ENCODE measurements around the gene OTC. TPM values are rescaled to one million over a fixed set of nuclear protein-coding genes. Genes with fewer than 3 reads are reported as not detected.

OTC gene
- total RNA-seq, 3 donors from 2014 or later: 0.29 to 1.4 (median 0.33) TPM

DNA sequence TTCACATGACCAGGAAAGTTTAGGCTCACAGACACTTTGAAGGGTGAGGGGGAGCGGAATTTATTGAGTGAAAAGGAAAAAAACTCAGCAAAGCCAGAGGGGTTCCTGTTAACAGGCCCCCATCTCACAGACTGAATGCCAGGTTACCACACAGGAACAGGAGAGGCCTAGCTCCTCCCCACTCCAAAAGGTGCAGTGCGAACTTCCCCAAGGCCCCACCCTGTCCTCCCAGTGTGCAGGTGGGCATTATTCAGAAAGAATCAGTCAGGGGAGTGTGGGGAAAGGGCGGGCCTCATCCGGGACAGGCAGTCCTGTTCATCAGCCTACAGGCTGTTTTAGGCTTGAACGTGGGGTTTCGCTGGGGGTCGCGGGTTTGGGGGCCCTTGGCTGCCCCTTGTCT, 4.0 kb downstream of the OTC start:
- Histone ChIP-seq H3K27me3 (peaks cover 0 to 45% of the 10 kb centered on the region in 2 donors), H3K27ac (no peak overlapping the region), H3K4me1 (no peaks in the 10 kb centered on the region), H3K4me3 (no peak overlapping the region), H3K36me3 (no peaks in the 10 kb centered on the region), H3K9me3 (no peaks in the 10 kb centered on the region)
- DNase-seq (ENCODE audit: low spot score in 2 of 2): no peak
- TF ChIP-seq, protein P1, sequence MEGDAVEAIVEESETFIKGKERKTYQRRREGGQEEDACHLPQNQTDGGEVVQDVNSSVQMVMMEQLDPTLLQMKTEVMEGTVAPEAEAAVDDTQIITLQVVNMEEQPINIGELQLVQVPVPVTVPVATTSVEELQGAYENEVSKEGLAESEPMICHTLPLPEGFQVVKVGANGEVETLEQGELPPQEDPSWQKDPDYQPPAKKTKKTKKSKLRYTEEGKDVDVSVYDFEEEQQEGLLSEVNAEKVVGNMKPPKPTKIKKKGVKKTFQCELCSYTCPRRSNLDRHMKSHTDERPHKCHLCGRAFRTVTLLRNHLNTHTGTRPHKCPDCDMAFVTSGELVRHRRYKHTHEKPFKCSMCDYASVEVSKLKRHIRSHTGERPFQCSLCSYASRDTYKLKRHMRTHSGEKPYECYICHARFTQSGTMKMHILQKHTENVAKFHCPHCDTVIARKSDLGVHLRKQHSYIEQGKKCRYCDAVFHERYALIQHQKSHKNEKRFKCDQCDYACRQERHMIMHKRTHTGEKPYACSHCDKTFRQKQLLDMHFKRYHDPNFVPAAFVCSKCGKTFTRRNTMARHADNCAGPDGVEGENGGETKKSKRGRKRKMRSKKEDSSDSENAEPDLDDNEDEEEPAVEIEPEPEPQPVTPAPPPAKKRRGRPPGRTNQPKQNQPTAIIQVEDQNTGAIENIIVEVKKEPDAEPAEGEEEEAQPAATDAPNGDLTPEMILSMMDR (IDR thresholded peaks at IDR 0.05): no peak
- TF ChIP-seq POLR2AphosphoS5 (IDR thresholded peaks at IDR 0.05): no peak
- no peak for TF ChIP-seq POLR2A (IDR thresholded peaks at IDR 0.05)
- intact Hi-C loops (cut with DNase I; ENCODE audit: low total_unique reads): no loop called here

DNA sequence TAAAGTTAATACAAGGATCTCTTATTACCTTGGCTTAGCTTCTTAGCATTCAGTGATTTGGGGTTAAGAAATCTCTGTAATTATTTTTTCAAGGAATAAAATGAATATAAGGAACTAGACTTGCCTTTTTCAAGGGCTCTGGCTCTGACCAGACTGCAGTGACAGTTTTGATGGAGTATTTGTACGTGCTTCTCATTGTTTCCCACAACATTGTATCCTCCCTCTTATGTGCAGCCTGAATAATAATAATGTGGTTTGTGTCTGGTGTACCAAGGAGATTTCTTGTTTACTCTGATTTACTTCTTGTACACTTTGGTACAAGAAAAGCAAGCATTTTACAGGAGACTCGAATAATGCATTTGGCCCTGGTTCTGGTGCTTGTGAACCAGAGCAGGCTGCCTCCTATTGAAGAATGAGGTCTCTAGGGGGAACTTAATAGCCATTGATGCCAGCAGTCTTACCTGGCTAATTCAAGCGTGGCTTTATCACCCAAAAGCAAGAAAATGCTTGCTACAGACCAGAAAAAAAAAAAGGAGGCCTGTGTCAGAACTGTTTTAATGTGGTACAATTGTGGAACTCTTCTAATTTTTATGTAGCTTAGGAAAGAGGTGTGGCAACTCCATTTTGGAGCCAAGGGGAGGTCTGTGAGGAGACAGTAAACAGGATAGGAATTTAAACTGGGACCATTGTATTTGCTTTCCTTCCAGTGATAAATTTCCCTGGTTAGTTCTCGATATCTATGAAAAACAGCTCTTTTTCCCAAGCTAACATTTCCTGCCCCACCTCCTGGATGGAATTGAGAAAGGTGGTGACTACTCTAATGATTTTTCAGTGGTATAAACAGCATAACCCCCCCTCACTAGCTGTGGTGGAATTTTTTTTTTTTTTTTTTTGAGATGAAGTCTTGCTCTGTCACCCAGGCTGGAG, 5.6 kb downstream of the OTC start:
- TF ChIP-seq POLR2A (IDR thresholded peaks at IDR 0.05) (no peak), POLR2AphosphoS5 (IDR thresholded peaks at IDR 0.05) (no peak)
- TF ChIP-seq, protein P1 (IDR thresholded peaks at IDR 0.05): no peak
- Histone ChIP-seq H3K4me1 (no peaks in the 10 kb centered on the region), H3K9me3 (no peaks in the 10 kb centered on the region), H3K4me3 (no peak overlapping the region), H3K27ac (no peak overlapping the region), H3K27me3 (peaks cover 0 to 37% of the 10 kb centered on the region in 2 donors), H3K36me3 (no peaks in the 10 kb centered on the region)
- no peak for DNase-seq (ENCODE audit: low spot score in 2 of 2)
- intact Hi-C loops (cut with DNase I; ENCODE audit: low total_unique reads): no loop called here

DNA sequence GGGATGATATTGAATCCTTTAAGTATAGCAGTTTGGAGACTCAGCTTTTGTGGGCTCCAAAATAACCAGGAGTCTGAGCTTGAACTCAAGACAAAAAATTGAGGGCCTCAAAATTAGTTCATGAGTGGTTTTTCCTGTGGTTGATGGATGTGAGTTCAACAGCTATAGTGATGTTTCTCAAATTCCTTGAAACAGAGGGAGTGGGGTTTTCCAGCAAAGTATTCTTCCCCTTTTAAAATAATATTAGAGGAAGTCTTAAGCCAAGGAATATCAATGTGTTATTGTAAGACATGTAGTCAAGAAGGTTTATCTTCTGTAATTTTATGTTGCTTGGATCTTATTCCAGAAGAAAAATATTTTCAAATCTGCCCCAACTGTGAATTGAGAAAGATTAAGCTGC, 10.6 kb downstream of the OTC start:
- Histone ChIP-seq H3K4me1 (no peaks in the 10 kb centered on the region), H3K27ac (no peak overlapping the region), H3K36me3 (no peaks in the 10 kb centered on the region), H3K9me3 (no peaks in the 10 kb centered on the region), H3K27me3 (peaks cover 0 to 37% of the 10 kb centered on the region in 2 donors), H3K4me3 (no peak overlapping the region)
- TF ChIP-seq, protein P1 (IDR thresholded peaks at IDR 0.05): no peak
- TF ChIP-seq POLR2A (IDR thresholded peaks at IDR 0.05) (no peak), POLR2AphosphoS5 (IDR thresholded peaks at IDR 0.05) (no peak)
- intact Hi-C loops (cut with DNase I; ENCODE audit: low total_unique reads): no loop called here
- DNase-seq (ENCODE audit: low spot score in 2 of 2): no peak

DNA sequence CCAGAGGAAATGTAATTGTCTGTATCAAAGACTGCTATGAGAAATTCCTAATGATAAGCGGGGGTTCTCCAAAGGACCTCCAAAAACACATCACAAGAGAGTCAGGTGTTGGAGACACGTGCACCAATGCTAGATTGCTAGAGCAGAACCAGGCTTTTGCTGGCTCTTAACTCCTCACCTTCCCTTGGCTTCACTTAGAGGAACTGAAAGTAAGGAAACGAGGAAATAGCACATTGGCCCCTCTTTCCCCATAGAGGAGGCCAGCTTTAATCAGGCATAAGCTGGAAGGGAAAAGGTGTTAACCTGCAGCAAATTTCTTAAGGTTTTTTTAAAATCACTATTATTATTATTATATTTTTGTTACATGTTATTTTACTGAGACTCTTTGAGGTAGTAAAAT, 13.6 kb downstream of the OTC start:
- no peaks in the 10 kb centered on the region for H3K9me3 ChIP-seq
- no peak overlapping the region for H3K4me3 ChIP-seq
- no peaks in the 10 kb centered on the region for H3K4me1 ChIP-seq
- no peak overlapping the region for H3K27ac ChIP-seq
- H3K36me3 ChIP-seq: no peaks in the 10 kb centered on the region
- no peak for DNase-seq (ENCODE audit: low spot score in 2 of 2)
- intact Hi-C loops (cut with DNase I; ENCODE audit: low total_unique reads): no loop called here
- peaks cover 0 to 36% of the 10 kb centered on the region in 2 donors for H3K27me3 ChIP-seq
- TF ChIP-seq POLR2AphosphoS5 (IDR thresholded peaks at IDR 0.05) (no peak), POLR2A (IDR thresholded peaks at IDR 0.05) (no peak)
- TF ChIP-seq, protein P1 (IDR thresholded peaks at IDR 0.05): no peak

DNA sequence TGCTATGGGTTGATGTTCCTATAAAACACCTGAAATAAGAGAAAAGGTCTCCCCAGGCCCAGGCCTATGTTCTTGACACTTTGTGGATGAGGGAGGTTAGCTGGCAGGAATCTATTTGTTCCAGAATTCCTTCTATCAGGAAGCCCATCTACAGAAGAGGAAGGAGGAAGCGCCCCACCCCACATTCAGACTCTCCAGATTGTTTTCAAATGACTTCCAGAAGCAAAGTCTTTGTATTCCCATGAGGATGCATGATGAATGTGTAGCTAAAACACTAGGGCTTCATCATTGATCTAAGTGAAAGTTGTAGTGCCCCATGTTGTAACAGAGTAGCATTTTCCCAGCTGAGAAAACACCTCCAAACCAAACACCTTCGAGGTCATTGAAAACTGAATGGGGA, 16.4 kb downstream of the OTC start:
- intact Hi-C loops (cut with DNase I; ENCODE audit: low total_unique reads): no loop called here
- no peak for TF ChIP-seq POLR2A (IDR thresholded peaks at IDR 0.05)
- TF ChIP-seq POLR2AphosphoS5 (IDR thresholded peaks at IDR 0.05): no peak
- TF ChIP-seq, protein P1 (IDR thresholded peaks at IDR 0.05): no peak
- H3K27ac ChIP-seq: no peak overlapping the region
- no peak overlapping the region for H3K4me3 ChIP-seq
- no peaks in the 10 kb centered on the region for H3K4me1 ChIP-seq
- no peaks in the 10 kb centered on the region for H3K9me3 ChIP-seq
- H3K36me3 ChIP-seq: no peaks in the 10 kb centered on the region
- DNase-seq (ENCODE audit: low spot score in 2 of 2): no peak
- peaks cover 0 to 42% of the 10 kb centered on the region in 2 donors for H3K27me3 ChIP-seq
